WTC11 (cell line): ENCODE results near the gene SERPINE1. TPM values are rescaled to one million over a fixed set of nuclear protein-coding genes. Genes with fewer than 3 reads are reported as not detected.

ENCODE experiments used
- ATAC-seq: fragments of 200-7000 bp; cut with Tn5 transposase; 2 replicates; pipeline ENCODE4 v1.10.0; 2021; ENCODE audit warnings: mild to moderate bottlenecking, moderate library complexity
- CTCF ChIA-PET: fragments of 300-600 bp; sonication (Branson Sonifier 250); formaldehyde crosslinking; loops from one replicate; lab custom pipeline; 2021; ENCODE audit warnings: antibody characterized with exemption; lab: Charles Lee
- POLR2A ChIA-PET: fragments of 350-600 bp; sonication (Branson Sonifier 250); formaldehyde crosslinking; loops from one replicate; lab custom pipeline; 2021; ENCODE audit warnings: antibody characterized with exemption; lab: Charles Lee
- DNase-seq: peaks from one replicate; pipeline ENCODE4 v3.0.0; 2021; ENCODE audit warnings: low spot score
- H3K27ac Mint-ChIP-seq: 2 replicates; pipeline ENCODE4 v1.8.0; 2021; ENCODE audit warnings: mixed read lengths
- H3K27me3 Mint-ChIP-seq: 2 replicates; pipeline ENCODE4 v1.8.0; 2021; ENCODE audit warnings: low read depth, mild to moderate bottlenecking, moderate library complexity, mixed read lengths
- H3K36me3 Mint-ChIP-seq: 2 replicates; pipeline ENCODE4 v1.8.0; 2021; ENCODE audit warnings: mixed read lengths
- H3K4me1 Mint-ChIP-seq: 2 replicates; pipeline ENCODE4 v1.8.0; 2022; ENCODE audit warnings: mixed read lengths
- H3K4me3 Mint-ChIP-seq: 2 replicates; pipeline ENCODE4 v1.8.0; 2021; ENCODE audit warnings: mild to moderate bottlenecking, moderate library complexity, mixed read lengths
- H3K9me3 Mint-ChIP-seq: 2 replicates; pipeline ENCODE4 v1.8.0; 2021; ENCODE audit warnings: mixed read lengths
- CTCF ChIP-seq: fragments of 200-600 bp; IDR thresholded peaks from 2 replicates; pipeline ENCODE4 v1.8.0; 2022; ENCODE audit warnings: antibody characterized with exemption
- FOXK1 ChIP-seq: sonication (generic); formaldehyde crosslinking; IDR thresholded peaks from 2 replicates; pipeline ENCODE4 v1.8.0; 2022; ENCODE audit warnings: mild to moderate bottlenecking, moderate library complexity, missing genetic modification reagents
- GRHL2 ChIP-seq: fragments of 250-450 bp; sonication (Bioruptor Pico); IDR thresholded peaks from 2 replicates; pipeline ENCODE4 v1.8.0; 2022; ENCODE audit warnings: mild to moderate bottlenecking, moderate library complexity; ENCODE audit not compliant: insufficient replicate concordance, severe bottlenecking
- GTF2I ChIP-seq: fragments of 250-450 bp; sonication (Bioruptor Pico); conservative IDR thresholded peaks from 2 replicates; pipeline ENCODE4 v1.4.0; 2021; ENCODE audit warnings: mild to moderate bottlenecking
- HMGA2 ChIP-seq: fragments of 250-450 bp; sonication (Bioruptor Pico); IDR thresholded peaks from 2 replicates; pipeline ENCODE4 v1.4.0; 2021; ENCODE audit warnings: mild to moderate bottlenecking, moderate library complexity
- JAZF1 ChIP-seq: fragments of 250-450 bp; sonication (Bioruptor Pico); IDR thresholded peaks from 2 replicates; pipeline ENCODE4 v1.9.0; 2021; ENCODE audit warnings: moderate library complexity, mild to moderate bottlenecking, inconsistent platforms
- MYBL2 ChIP-seq: sonication (generic); formaldehyde crosslinking; IDR thresholded peaks from 2 replicates; pipeline ENCODE4 v1.8.1; 2023; ENCODE audit warnings: mild to moderate bottlenecking, moderate library complexity, missing genetic modification reagents
- NFE2L1 ChIP-seq: sonication (generic); formaldehyde crosslinking; IDR thresholded peaks from 2 replicates; pipeline ENCODE4 v1.8.1; 2023; ENCODE audit warnings: missing genetic modification reagents
- NFYB ChIP-seq: sonication (generic); formaldehyde crosslinking; conservative IDR thresholded peaks from 2 replicates; pipeline ENCODE4 v1.8.0; 2022; ENCODE audit warnings: low read depth, missing genetic modification reagents
- PRDM15 ChIP-seq: sonication (generic); formaldehyde crosslinking; IDR thresholded peaks from 2 replicates; pipeline ENCODE4 v1.8.0; 2022; ENCODE audit warnings: missing genetic modification reagents
- SOX15 ChIP-seq: fragments of 250-450 bp; sonication (Bioruptor Pico); IDR thresholded peaks from 2 replicates; pipeline ENCODE4 v1.9.0; 2021; ENCODE audit warnings: mild to moderate bottlenecking
- SP1 ChIP-seq: sonication (generic); formaldehyde crosslinking; conservative IDR thresholded peaks from 2 replicates; pipeline ENCODE4 v1.8.1; 2022; ENCODE audit warnings: missing genetic modification reagents
- ZNF138 ChIP-seq: sonication (generic); formaldehyde crosslinking; conservative IDR thresholded peaks from 2 replicates; pipeline ENCODE4 v1.8.1; 2022; ENCODE audit warnings: mild to moderate bottlenecking, moderate library complexity, missing genetic modification reagents
- total RNA-seq: library from RNA; stranded (reverse); gene quantifications from 3 replicates; pipeline ENCODE4 v1.2.3, GENCODE V29; 2021
- TF ChIP-seq, protein P1 (sequence below): sonication (generic); formaldehyde crosslinking; IDR thresholded peaks from 2 replicates; pipeline ENCODE4 v1.8.0; 2022; ENCODE audit warnings: mild to moderate bottlenecking, missing genetic modification reagents
- TF ChIP-seq, protein P2 (sequence below): sonication (generic); formaldehyde crosslinking; IDR thresholded peaks from 2 replicates; pipeline ENCODE4 v1.8.1; 2022; ENCODE audit warnings: low read depth, mild to moderate bottlenecking, moderate library complexity, missing genetic modification reagents, borderline replicate concordance
- TF ChIP-seq, protein P3 (sequence below): fragments of 250-450 bp; sonication (Bioruptor Pico); IDR thresholded peaks from 2 replicates; pipeline ENCODE4 v1.9.0; 2021; ENCODE audit warnings: mild to moderate bottlenecking, borderline replicate concordance
- TF ChIP-seq, protein P4 (sequence below): fragments of 250-450 bp; sonication (Bioruptor Pico); IDR thresholded peaks from 2 replicates; pipeline ENCODE4 v2.1.2; 2022; ENCODE audit warnings: mild to moderate bottlenecking, moderate library complexity

The SERPINE1 gene
- total RNA-seq, 1 experiment from 2014 or later, result 2.6 TPM

GRCh38 chr7:101151908-101152651 lies 25.2 kb downstream of the SERPINE1 start:
- Mint-ChIP-seq H3K9me3 (0 out of 2 replicates have a peak, but pooled peaks cover 3% of the 10 kb centered on the region), H3K36me3 (no peaks in the 10 kb centered on the region), H3K4me3 (no peak overlapping the region), H3K4me1 (peaks cover 22% of the 10 kb centered on the region), H3K27me3 (peaks cover 18% of the 10 kb centered on the region), H3K27ac (no peak overlapping the region)
- no peak for TF ChIP-seq ZNF138 (CRISPR knock-in tag)
- no peak for TF ChIP-seq MYBL2
- no peak for TF ChIP-seq HMGA2 (CRISPR knock-in tag)
- no peak for TF ChIP-seq SP1 (CRISPR knock-in tag)
- TF ChIP-seq NFE2L1 (CRISPR knock-in tag), result no peak
- TF ChIP-seq GTF2I (CRISPR knock-in tag), result no peak
- TF ChIP-seq, protein P1, sequence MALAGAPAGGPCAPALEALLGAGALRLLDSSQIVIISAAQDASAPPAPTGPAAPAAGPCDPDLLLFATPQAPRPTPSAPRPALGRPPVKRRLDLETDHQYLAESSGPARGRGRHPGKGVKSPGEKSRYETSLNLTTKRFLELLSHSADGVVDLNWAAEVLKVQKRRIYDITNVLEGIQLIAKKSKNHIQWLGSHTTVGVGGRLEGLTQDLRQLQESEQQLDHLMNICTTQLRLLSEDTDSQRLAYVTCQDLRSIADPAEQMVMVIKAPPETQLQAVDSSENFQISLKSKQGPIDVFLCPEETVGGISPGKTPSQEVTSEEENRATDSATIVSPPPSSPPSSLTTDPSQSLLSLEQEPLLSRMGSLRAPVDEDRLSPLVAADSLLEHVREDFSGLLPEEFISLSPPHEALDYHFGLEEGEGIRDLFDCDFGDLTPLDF (CRISPR knock-in tag), result no peak
- TF ChIP-seq, protein P2, sequence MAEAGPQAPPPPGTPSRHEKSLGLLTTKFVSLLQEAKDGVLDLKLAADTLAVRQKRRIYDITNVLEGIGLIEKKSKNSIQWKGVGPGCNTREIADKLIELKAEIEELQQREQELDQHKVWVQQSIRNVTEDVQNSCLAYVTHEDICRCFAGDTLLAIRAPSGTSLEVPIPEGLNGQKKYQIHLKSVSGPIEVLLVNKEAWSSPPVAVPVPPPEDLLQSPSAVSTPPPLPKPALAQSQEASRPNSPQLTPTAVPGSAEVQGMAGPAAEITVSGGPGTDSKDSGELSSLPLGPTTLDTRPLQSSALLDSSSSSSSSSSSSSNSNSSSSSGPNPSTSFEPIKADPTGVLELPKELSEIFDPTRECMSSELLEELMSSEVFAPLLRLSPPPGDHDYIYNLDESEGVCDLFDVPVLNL (CRISPR knock-in tag), result no peak
- no peak for TF ChIP-seq FOXK1 (CRISPR knock-in tag)
- TF ChIP-seq, protein P3, sequence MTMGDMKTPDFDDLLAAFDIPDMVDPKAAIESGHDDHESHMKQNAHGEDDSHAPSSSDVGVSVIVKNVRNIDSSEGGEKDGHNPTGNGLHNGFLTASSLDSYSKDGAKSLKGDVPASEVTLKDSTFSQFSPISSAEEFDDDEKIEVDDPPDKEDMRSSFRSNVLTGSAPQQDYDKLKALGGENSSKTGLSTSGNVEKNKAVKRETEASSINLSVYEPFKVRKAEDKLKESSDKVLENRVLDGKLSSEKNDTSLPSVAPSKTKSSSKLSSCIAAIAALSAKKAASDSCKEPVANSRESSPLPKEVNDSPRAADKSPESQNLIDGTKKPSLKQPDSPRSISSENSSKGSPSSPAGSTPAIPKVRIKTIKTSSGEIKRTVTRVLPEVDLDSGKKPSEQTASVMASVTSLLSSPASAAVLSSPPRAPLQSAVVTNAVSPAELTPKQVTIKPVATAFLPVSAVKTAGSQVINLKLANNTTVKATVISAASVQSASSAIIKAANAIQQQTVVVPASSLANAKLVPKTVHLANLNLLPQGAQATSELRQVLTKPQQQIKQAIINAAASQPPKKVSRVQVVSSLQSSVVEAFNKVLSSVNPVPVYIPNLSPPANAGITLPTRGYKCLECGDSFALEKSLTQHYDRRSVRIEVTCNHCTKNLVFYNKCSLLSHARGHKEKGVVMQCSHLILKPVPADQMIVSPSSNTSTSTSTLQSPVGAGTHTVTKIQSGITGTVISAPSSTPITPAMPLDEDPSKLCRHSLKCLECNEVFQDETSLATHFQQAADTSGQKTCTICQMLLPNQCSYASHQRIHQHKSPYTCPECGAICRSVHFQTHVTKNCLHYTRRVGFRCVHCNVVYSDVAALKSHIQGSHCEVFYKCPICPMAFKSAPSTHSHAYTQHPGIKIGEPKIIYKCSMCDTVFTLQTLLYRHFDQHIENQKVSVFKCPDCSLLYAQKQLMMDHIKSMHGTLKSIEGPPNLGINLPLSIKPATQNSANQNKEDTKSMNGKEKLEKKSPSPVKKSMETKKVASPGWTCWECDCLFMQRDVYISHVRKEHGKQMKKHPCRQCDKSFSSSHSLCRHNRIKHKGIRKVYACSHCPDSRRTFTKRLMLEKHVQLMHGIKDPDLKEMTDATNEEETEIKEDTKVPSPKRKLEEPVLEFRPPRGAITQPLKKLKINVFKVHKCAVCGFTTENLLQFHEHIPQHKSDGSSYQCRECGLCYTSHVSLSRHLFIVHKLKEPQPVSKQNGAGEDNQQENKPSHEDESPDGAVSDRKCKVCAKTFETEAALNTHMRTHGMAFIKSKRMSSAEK, result no peak
- CTCF ChIA-PET, result interaction anchor here (0.6 to 3.1 kb wide), 7 partner anchors 8 to 72 kb away, joined by 3 to 27 read pairs (median 5); no protein-coding TSS in a partner anchor
- DNase-seq, result no peak
- POLR2A ChIA-PET, result interaction anchor here (0.5 to 0.9 kb wide), 2 partner anchors 14 to 1140 kb away, joined by 4 to 7 read pairs; partner anchors contain the start of gene VGF
- ATAC-seq, result no peak

DNA sequence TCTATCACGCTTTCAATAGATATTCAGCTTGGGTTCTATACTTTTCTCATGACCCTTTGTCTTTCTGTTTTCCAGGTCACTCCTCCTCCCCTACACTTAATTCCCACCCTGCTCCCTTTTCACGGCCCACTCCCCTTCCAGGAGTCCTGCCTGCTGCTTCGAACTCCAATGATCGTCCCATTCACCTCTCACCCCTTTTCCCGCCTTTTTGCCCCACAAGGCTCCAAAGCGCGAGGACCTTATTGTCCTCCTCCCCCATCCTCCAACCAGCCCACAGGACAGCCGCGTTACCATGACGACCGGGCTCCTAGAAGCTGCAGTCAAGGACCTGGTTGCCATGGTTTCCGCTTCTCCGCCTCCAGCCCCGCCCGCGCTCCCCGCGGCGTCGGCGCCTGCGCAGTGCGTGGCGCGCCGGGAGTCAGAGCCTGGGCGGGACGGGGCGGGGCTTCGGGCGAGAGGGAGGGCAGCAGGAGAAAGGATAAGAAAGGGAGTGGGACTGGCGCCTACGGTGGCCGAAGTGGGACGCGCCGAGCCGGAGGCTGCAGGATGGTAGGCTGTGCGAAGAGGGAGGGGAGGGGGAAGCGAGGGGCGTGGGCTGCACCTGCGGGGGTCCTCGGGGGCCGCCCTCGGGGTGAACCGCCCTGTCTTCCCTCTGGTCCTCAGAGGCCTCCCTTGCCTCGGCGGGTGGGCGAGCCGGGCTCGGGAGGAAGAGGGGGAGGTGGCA lies 27.2 kb downstream of the SERPINE1 start, which contains the start of gene AP1S1:
Gene AP1S1 (plus strand): TSS at position 508 of the 724 bp plus-strand sequence. CDS start 39 bp downstream, at position 547.
- peak within 1 kb of the TSS; percentile 80 for H3K4me3 Mint-ChIP-seq
- ATAC-seq (peak; percentile 91), DNase-seq (peak; percentile 98)
- H3K36me3 Mint-ChIP-seq, result peaks cover 2% of the 10 kb centered on the region; the same call in 1 of the 2 replicates
- H3K27ac Mint-ChIP-seq, result peak within 1 kb of the TSS; percentile 37; the same call in 1 of the 2 replicates
- ChIA-PET POLR2A (interaction anchor here (1.0 kb wide), 1 partner anchor 22 kb away, joined by 3 read pairs; no protein-coding TSS in a partner anchor), CTCF (interaction anchor here (0.5 to 3.1 kb wide), 6 partner anchors 10 to 80 kb away, joined by 3 to 27 read pairs (median 4); partner anchors contain the start of genes PLOD3 and ZNHIT1)
- 0 out of 2 replicates have a peak, but pooled peaks cover 3% of the 10 kb centered on the region for H3K9me3 Mint-ChIP-seq
- H3K27me3 Mint-ChIP-seq, result peaks cover 18% of the 10 kb centered on the region
- peaks cover 28% of the 10 kb centered on the region for H3K4me1 Mint-ChIP-seq
- TF ChIP-seq GRHL2 (CRISPR knock-in tag) (no peak), PRDM15 (0 out of 2 replicates have a peak, but pooled peaks have one; percentile 10), GTF2I (CRISPR knock-in tag) (no peak), SOX15 (CRISPR knock-in tag) (no peak), JAZF1 (CRISPR knock-in tag) (no peak), MYBL2 (peak; percentile 90), NFYB (CRISPR knock-in tag) (no peak), SP1 (CRISPR knock-in tag) (peak; percentile 91), CTCF (no peak)
- TF ChIP-seq, protein P4, sequence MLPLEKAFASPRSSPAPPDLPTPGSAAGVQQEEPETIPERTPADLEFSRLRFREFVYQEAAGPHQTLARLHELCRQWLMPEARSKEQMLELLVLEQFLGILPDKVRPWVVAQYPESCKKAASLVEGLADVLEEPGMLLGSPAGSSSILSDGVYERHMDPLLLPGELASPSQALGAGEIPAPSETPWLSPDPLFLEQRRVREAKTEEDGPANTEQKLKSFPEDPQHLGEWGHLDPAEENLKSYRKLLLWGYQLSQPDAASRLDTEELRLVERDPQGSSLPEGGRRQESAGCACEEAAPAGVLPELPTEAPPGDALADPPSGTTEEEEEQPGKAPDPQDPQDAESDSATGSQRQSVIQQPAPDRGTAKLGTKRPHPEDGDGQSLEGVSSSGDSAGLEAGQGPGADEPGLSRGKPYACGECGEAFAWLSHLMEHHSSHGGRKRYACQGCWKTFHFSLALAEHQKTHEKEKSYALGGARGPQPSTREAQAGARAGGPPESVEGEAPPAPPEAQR (CRISPR knock-in tag), result no peak
